ENCODE results near the gene PSMB2. TPM values are rescaled to one million over a fixed set of nuclear protein-coding genes. Genes with fewer than 3 reads are reported as not detected.

PSMB2 gene
- total RNA-seq, 2 experiments from 2014 or later: 28.7 to 86.3 TPM

DNA sequence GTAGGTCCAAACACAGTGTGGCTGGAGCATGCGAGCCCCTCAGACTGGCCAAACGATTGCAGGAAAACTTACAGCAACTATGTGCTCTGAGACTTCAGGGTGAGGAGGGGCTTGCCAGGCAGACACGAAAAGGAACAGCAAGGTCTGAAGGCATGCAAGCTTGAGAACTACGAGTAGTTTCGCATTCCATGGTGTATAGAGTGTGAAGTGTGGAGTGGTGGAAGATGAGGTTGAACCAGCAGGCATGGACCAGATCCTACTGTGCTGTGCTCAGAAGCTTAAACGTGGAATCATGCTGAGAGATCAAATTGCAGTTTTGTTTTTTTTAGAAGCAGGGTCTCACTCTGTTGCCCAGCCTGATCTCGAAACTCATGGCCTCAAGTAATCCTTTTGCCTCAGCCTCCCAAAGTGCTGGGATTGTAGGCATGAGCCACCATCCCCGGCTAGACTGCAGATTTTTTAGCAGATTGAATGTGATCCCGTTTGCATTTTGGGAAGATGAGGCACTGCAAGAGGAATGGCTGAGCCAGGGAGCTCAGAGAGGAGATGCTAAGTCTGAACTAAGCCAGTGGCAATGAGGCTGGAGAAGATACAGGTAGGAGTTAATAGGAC lies 73.3 kb downstream of the PSMB2 start:
- H3K9me3 ChIP-seq (ENCODE audit: low read length): no peaks in the 10 kb centered on the region
- ChIA-PET CTCF (ENCODE audit: unreplicated experiment) (interaction anchor here (0.7 to 1.0 kb wide), 2 partner anchors 10 to 51 kb away, joined by 3 read pairs; no protein-coding TSS in a partner anchor), POLR2A (interaction anchor here (1.3 kb wide), 1 partner anchor 12 kb away, joined by 3 read pairs; no protein-coding TSS in a partner anchor)
- peaks cover 9% of the 10 kb centered on the region; the same call in 1 of the 2 replicates for H3K36me3 ChIP-seq (ENCODE audit: insufficient read depth, low read length)
- no peak overlapping the region for H2AFZ ChIP-seq (ENCODE audit: low read length)
- no TSS peak for BruUV-seq (replicated peaks)
- H3K9me2 ChIP-seq (ENCODE audit: insufficient read depth, low read length): no peaks in the 10 kb centered on the region
- no peaks in the 10 kb centered on the region; the same call in 1 of the 2 replicates for H4K20me1 ChIP-seq (ENCODE audit: insufficient read depth, low read length)
- H3K27ac ChIP-seq (ENCODE audit: low read depth, low read length, poor library complexity, severe bottlenecking): no peak overlapping the region
- no peak for TF ChIP-seq EZH2phosphoT487 (IDR thresholded peaks at IDR 0.05; ENCODE audit: borderline replicate concordance, low read depth, low read length)
- TF ChIP-seq, protein P1, sequence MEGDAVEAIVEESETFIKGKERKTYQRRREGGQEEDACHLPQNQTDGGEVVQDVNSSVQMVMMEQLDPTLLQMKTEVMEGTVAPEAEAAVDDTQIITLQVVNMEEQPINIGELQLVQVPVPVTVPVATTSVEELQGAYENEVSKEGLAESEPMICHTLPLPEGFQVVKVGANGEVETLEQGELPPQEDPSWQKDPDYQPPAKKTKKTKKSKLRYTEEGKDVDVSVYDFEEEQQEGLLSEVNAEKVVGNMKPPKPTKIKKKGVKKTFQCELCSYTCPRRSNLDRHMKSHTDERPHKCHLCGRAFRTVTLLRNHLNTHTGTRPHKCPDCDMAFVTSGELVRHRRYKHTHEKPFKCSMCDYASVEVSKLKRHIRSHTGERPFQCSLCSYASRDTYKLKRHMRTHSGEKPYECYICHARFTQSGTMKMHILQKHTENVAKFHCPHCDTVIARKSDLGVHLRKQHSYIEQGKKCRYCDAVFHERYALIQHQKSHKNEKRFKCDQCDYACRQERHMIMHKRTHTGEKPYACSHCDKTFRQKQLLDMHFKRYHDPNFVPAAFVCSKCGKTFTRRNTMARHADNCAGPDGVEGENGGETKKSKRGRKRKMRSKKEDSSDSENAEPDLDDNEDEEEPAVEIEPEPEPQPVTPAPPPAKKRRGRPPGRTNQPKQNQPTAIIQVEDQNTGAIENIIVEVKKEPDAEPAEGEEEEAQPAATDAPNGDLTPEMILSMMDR (conservative IDR thresholded peaks at IDR 0.05; ENCODE audit: low read length): no peak
- H3K4me3 ChIP-seq (ENCODE audit: low read depth, low read length, poor library complexity, severe bottlenecking): no peak overlapping the region
- intact Hi-C loops (cut with micrococcal nuclease; ENCODE audit: unreplicated experiment): loop anchor here (5.0 kb wide), 1 partner anchor 366 kb away; no protein-coding TSS in a partner anchor
- H3K4me1 ChIP-seq (ENCODE audit: insufficient read depth, low read length, poor library complexity, severe bottlenecking): no peaks in the 10 kb centered on the region
- no peaks in the 10 kb centered on the region for H3K79me2 ChIP-seq (ENCODE audit: insufficient read depth, low read depth, low read length)
- no peak for DNase-seq (ENCODE audit: low spot score)
- H3K4me2 ChIP-seq (ENCODE audit: low read length): no peak overlapping the region

DNA sequence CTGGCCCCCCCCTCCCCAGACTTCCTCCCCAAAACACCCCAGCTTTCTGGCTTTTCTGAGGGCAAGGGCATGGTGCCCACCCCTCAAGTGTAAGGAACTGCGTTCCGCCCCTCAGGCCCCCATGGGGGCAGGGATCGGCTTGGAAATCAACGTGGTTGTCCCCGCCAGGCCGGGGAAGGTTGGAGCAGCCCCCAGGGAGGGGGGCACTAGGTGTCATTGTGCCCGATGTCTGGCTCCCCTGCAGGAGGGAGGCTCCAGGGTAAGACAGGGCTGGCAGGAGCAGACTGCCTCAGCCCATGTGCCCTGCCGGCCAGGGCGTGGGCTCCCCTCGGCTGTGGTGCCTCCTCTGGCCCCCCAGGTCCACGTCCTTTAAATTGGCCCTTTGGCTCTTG lies 75.6 kb downstream of the PSMB2 start:
- POLR2A ChIA-PET: interaction anchor here (1.3 kb wide), 1 partner anchor 115 kb away, joined by 6 read pairs; no protein-coding TSS in a partner anchor
- Histone ChIP-seq H3K36me3 (ENCODE audit: insufficient read depth, low read length) (peaks cover 14% of the 10 kb centered on the region; the same call in 1 of the 2 replicates), H3K4me2 (ENCODE audit: low read length) (no peak overlapping the region), H3K4me3 (ENCODE audit: low read depth, low read length, poor library complexity, severe bottlenecking) (no peak overlapping the region), H3K4me1 (ENCODE audit: insufficient read depth, low read length, poor library complexity, severe bottlenecking) (no peaks in the 10 kb centered on the region), H4K20me1 (ENCODE audit: insufficient read depth, low read length) (no peaks in the 10 kb centered on the region; the same call in 1 of the 2 replicates), H3K9me2 (ENCODE audit: insufficient read depth, low read length) (no peaks in the 10 kb centered on the region), H3K9me3 (ENCODE audit: low read length) (no peaks in the 10 kb centered on the region), H3K27ac (ENCODE audit: low read depth, low read length, poor library complexity, severe bottlenecking) (no peak overlapping the region), H3K79me2 (ENCODE audit: insufficient read depth, low read depth, low read length) (no peaks in the 10 kb centered on the region), H2AFZ (ENCODE audit: low read length) (no peak overlapping the region)
- no TSS peak for BruUV-seq (replicated peaks)
- intact Hi-C loops (cut with micrococcal nuclease; ENCODE audit: unreplicated experiment): loop anchor here (5.0 kb wide), 1 partner anchor 363 kb away; no protein-coding TSS in a partner anchor
- no peak for DNase-seq (ENCODE audit: low spot score)
- CTCF ChIA-PET (ENCODE audit: unreplicated experiment): interaction anchor here (2.2 kb wide), 1 partner anchor 115 kb away, joined by 17 read pairs; no protein-coding TSS in a partner anchor
- no peak for TF ChIP-seq EZH2phosphoT487 (IDR thresholded peaks at IDR 0.05; ENCODE audit: borderline replicate concordance, low read depth, low read length)
- TF ChIP-seq, protein P1 (conservative IDR thresholded peaks at IDR 0.05; ENCODE audit: low read length): no peak
